Coronary artery (tissue), 2 donors: Measurements from ENCODE around the gene KCNH1.

Source experiments
- DNase-seq: peaks from one replicate; pipeline ENCODE4 v3.0.0-alpha.2; 2017; ENCODE audit warnings: low spot score
- H3K27ac ChIP-seq, 2 donors: fragments of 200-600 bp; sonication (generic); one replicate each; pipeline ENCODE4 v1.5.1; 2016 to 2019
- H3K4me3 ChIP-seq: fragments of 200-600 bp; sonication (generic); 2 replicates; pipeline ENCODE4 v1.5.1; 2016; ENCODE audit warnings: mild to moderate bottlenecking, moderate library complexity
- CTCF ChIP-seq: fragments of 200-600 bp; sonication (generic); IDR thresholded peaks from one replicate; pipeline ENCODE4 v1.5.1; 2019; ENCODE audit warnings: antibody characterized with exemption

Gene KCNH1

GRCh38 chr1:210648588-210649269 is 485.2 kb downstream of the KCNH1 start:
- H3K27ac ChIP-seq = no peak overlapping the region
- no peak for DNase-seq
- no peak for TF ChIP-seq CTCF
- no peak overlapping the region for H3K4me3 ChIP-seq

DNA sequence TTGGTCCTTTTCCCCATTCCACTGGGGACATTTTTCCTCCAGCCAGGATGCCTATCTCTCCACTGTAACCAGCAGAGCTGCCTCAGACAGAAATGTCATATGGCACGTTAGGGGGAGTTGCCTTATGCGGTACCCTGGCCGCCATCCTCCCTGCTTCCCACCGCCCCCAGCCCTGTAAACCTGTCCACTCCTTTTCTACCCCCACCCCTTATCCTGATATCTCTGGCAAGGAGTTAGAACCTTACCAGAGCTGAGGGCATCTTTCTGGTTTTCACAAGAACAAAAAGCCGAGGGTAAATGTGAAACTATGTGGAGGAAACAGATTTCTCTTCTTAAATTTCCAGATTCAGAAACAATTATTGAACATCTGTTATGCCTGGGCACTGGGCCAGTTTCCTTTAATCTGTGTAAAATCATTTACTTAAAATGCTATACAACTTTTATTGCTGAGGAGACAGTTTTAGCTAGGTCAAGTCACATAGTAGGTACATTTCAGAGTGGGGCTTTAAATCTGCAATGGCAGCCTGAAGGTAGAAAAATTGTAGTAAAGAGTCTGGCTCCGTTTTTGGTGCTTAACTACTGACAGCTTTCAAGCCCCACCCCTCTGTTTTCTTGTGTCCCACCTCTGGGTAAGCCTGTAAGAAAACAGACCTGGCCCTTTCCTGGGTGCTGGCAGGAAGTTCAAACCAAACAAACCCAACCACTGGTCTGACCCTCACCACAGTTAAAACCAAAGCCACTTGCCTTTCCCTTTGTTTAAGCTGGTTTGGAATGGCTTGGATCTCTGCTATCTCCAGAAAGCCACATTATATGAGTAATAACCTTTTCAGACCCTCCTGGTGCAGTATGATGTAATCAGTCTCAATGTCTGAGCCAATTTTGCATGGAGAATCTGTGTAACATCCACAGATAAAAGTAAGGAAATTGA is 486.3 kb downstream of the KCNH1 start:
- Histone ChIP-seq H3K27ac (no peak overlapping the region), H3K4me3 (no peak overlapping the region)
- no peak for DNase-seq
- no peak for TF ChIP-seq CTCF

GRCh38 chr1:210646258-210646616 is 487.7 kb downstream of the KCNH1 start:
- no peak for DNase-seq
- Histone ChIP-seq H3K27ac (no peak overlapping the region), H3K4me3 (no peak overlapping the region)
- no peak for TF ChIP-seq CTCF

DNA sequence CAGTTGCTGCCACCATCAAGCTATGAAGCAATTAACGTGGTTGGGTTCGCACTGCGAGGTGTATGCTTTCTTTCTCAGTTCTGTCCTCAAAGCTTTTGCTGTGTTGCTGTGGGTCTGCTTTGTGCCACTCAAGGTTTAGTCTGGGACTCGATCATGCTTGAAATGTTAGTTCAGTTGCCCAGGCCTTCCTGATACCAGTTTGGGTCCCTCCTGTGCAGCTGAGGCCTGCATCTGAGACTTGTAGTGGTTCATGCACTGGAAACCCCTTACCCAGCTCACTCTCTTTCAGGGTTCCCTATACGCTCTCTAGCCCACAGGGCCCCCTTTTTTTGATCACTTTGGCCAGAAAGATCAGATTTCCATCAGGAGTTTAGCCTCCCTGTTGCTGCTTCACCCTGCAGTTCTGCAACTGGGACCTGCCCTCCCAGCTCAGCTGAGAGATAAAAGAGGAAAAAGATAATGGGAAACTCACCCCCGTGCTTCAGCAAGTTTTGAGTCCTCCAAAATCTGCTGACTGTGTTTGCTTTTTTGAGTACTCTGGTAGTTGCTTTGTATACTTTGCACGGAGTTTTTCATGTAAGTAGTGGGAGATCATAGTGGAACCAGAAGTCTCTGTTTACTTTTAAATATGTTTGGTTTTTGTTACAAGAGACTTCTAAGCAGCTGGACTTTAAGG is 488.2 kb downstream of the KCNH1 start:
- H3K27ac ChIP-seq = no peak overlapping the region
- no peak for TF ChIP-seq CTCF
- H3K4me3 ChIP-seq = no peak overlapping the region
- no peak for DNase-seq

DNA sequence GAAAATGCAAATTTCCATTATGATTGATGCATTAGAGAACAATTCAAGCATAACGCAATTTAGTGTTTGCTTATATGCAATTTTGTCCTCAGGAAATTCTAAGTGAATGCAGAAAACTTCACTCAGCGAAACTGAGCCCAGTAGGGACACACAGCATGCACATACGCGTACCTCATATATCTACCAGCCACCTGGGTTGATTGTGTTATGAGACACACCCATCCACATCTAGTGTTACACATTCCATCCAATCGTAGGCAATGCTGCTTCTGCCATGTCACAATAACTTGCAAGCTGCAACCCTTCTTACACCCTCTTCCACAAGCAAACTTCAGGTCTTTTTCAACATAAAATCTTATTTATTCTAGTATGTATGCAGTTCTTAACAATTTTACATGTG is 492.4 kb downstream of the KCNH1 start:
- Histone ChIP-seq H3K27ac (no peak overlapping the region), H3K4me3 (no peak overlapping the region)
- TF ChIP-seq CTCF = no peak
- DNase-seq = no peak

GRCh38 chr1:210635108-210635507 is 498.8 kb downstream of the KCNH1 start:
- no peak for TF ChIP-seq CTCF
- no peak for DNase-seq

More at GRCh38 chr1:210635108-210635507, 498.8 kb downstream of the KCNH1 start:
- Histone ChIP-seq H3K4me3 (no peak overlapping the region), H3K27ac (no peak overlapping the region)
